Astrocyte (in vitro differentiated cells and primary cell): ENCODE data around the gene VWA8. TPM values are rescaled to one million over a fixed set of nuclear protein-coding genes. Genes with fewer than 3 reads are reported as not detected.

Source experiments
- DNase-seq: peaks from one replicate; pipeline ENCODE4 v3.0.0-alpha.2; 2010; ENCODE audit warnings: low read depth
- FAIRE-seq: peaks from 2 replicates; lab custom pipeline; 2011; peaks lifted over from hg19 to GRCh38; lab: Jason Lieb, UNC
- H2AFZ ChIP-seq: 2 replicates; pipeline ENCODE4 v1.6.0; 2012; ENCODE audit warnings: low read depth, low read length, inconsistent platforms
- H3K27ac ChIP-seq: 2 replicates; pipeline ENCODE4 v1.5.1; 2011; ENCODE audit warnings: low read depth, low read length, inconsistent platforms
- H3K27me3 ChIP-seq: 2 replicates; pipeline ENCODE4 v1.6.0; 2011; ENCODE audit warnings: low read length, inconsistent platforms; ENCODE audit not compliant: insufficient read depth
- H3K36me3 ChIP-seq: 2 replicates; pipeline ENCODE4 v1.5.1; 2011; ENCODE audit warnings: low read length, inconsistent platforms; ENCODE audit not compliant: insufficient read depth
- H3K4me1 ChIP-seq: 2 replicates; pipeline ENCODE4 v1.5.1; 2011; ENCODE audit warnings: low read length, inconsistent platforms; ENCODE audit not compliant: insufficient read depth
- H3K4me2 ChIP-seq: 2 replicates; pipeline ENCODE4 v1.6.0; 2012; ENCODE audit warnings: low read length, inconsistent platforms
- H3K4me3 ChIP-seq: 2 replicates; pipeline ENCODE4 v1.5.1; 2011; ENCODE audit warnings: low read depth, mild to moderate bottlenecking, low read length, inconsistent platforms; ENCODE audit not compliant: insufficient read depth
- H3K79me2 ChIP-seq: 2 replicates; pipeline ENCODE4 v1.6.0; 2012; ENCODE audit warnings: mild to moderate bottlenecking, low read length, inconsistent platforms; ENCODE audit not compliant: insufficient read depth
- H3K9ac ChIP-seq: 2 replicates; pipeline ENCODE4 v1.6.0; 2012; ENCODE audit warnings: mild to moderate bottlenecking, low read length, inconsistent platforms
- H3K9me3 ChIP-seq: 2 replicates; pipeline ENCODE4 v1.5.1; 2012; ENCODE audit warnings: low read depth, mild to moderate bottlenecking, low read length, inconsistent platforms; ENCODE audit not compliant: insufficient read depth
- H4K20me1 ChIP-seq: 2 replicates; pipeline ENCODE4 v1.6.0; 2012; ENCODE audit warnings: low read length, inconsistent platforms; ENCODE audit not compliant: insufficient read depth
- H3K27ac Mint-ChIP-seq: one replicate; pipeline ENCODE4 v1.8.0; 2021; ENCODE audit warnings: mild to moderate bottlenecking, mixed read lengths; ENCODE audit not compliant: unreplicated experiment
- H3K27me3 Mint-ChIP-seq: one replicate; pipeline ENCODE4 v1.8.0; 2021; ENCODE audit warnings: low read depth, mixed read lengths; ENCODE audit not compliant: unreplicated experiment
- H3K36me3 Mint-ChIP-seq: one replicate; pipeline ENCODE4 v1.8.0; 2021; ENCODE audit warnings: low read depth, mixed read lengths; ENCODE audit not compliant: unreplicated experiment
- H3K4me1 Mint-ChIP-seq: one replicate; pipeline ENCODE4 v1.8.0; 2021; ENCODE audit warnings: low read depth, mixed read lengths; ENCODE audit not compliant: unreplicated experiment
- H3K4me3 Mint-ChIP-seq: one replicate; pipeline ENCODE4 v1.8.0; 2021; ENCODE audit warnings: mild to moderate bottlenecking, moderate library complexity, mixed read lengths; ENCODE audit not compliant: unreplicated experiment
- H3K9me3 Mint-ChIP-seq: one replicate; pipeline ENCODE4 v1.8.0; 2021; ENCODE audit warnings: mild to moderate bottlenecking, mixed read lengths; ENCODE audit not compliant: unreplicated experiment
- EZH2 ChIP-seq: IDR thresholded peaks from 2 replicates; pipeline ENCODE4 v1.6.1; 2012; ENCODE audit warnings: mild to moderate bottlenecking, low read length, inconsistent platforms; ENCODE audit not compliant: insufficient read depth
- total RNA-seq: library from RNA; stranded (reverse); gene quantifications from 2 replicates; pipeline ENCODE4 v1.2.1, GENCODE V29; 2021
- TF ChIP-seq, protein P1 (sequence below): IDR thresholded peaks from 2 replicates; pipeline ENCODE4 v1.5.1; 2011; ENCODE audit warnings: low read depth, mild to moderate bottlenecking, inconsistent platforms, low read length, moderate library complexity; ENCODE audit not compliant: insufficient read depth

VWA8 gene
- total RNA-seq, 1 donor from 2014 or later, result 15.6 TPM

DNA sequence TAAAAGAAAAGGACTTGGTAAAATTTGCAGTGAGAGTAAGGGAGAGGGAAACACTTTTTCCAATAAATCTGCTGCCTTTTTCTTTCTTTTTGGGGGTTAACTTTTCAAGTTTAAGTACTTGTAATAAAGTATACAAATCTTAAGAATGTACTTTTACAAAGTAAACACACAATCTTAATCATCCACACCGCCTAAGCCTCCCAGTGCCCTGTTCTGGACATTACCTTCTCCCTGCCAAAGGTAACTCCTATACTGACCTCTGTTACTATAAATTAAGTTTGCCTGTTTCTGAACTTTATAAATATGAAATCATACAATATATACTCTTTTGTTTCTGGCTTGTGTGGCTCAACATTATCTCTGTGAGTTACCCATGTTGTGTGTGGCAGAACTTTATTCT is 365.6 kb downstream of the VWA8 start:
- TF ChIP-seq EZH2, result no peak
- TF ChIP-seq, protein P1, sequence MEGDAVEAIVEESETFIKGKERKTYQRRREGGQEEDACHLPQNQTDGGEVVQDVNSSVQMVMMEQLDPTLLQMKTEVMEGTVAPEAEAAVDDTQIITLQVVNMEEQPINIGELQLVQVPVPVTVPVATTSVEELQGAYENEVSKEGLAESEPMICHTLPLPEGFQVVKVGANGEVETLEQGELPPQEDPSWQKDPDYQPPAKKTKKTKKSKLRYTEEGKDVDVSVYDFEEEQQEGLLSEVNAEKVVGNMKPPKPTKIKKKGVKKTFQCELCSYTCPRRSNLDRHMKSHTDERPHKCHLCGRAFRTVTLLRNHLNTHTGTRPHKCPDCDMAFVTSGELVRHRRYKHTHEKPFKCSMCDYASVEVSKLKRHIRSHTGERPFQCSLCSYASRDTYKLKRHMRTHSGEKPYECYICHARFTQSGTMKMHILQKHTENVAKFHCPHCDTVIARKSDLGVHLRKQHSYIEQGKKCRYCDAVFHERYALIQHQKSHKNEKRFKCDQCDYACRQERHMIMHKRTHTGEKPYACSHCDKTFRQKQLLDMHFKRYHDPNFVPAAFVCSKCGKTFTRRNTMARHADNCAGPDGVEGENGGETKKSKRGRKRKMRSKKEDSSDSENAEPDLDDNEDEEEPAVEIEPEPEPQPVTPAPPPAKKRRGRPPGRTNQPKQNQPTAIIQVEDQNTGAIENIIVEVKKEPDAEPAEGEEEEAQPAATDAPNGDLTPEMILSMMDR, result no peak
- H3K9ac ChIP-seq, result no peak overlapping the region
- H3K9me3 ChIP-seq, result no peaks in the 10 kb centered on the region
- Mint-ChIP-seq H3K9me3 (no peaks in the 10 kb centered on the region), H3K4me3 (no peak overlapping the region), H3K36me3 (peaks cover 6% of the 10 kb centered on the region), H3K27me3 (no peaks in the 10 kb centered on the region), H3K27ac (no peak overlapping the region), H3K4me1 (peaks cover 17% of the 10 kb centered on the region)
- H3K4me1 ChIP-seq, result peaks cover 15% of the 10 kb centered on the region
- no peaks in the 10 kb centered on the region for H3K36me3 ChIP-seq
- H4K20me1 ChIP-seq, result no peaks in the 10 kb centered on the region
- no peak overlapping the region for H3K4me2 ChIP-seq
- no peak overlapping the region for H3K4me3 ChIP-seq
- no peaks in the 10 kb centered on the region for H3K27me3 ChIP-seq
- H2AFZ ChIP-seq, result no peak overlapping the region
- H3K79me2 ChIP-seq, result no peaks in the 10 kb centered on the region
- FAIRE-seq (no peak), DNase-seq (no peak)
- H3K27ac ChIP-seq, result no peak overlapping the region

DNA sequence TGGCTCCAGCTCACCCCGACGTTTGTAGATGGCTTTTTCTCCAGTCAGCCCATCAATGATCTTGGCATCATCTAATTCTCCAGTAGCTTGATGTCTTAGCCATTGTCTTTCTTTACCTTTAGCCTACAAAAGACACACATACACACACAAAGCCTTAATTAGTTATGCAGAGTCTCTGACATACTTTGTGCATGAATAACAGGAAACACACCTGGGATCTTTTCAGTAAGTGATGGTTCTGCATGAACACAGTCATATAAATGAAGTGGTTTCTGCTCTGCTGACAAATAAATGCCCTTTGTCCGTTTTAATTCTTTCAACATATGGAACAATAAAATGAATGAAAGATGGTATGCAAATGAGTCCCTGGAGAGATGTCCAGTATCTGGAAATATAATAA is 370.3 kb downstream of the VWA8 start:
- no peak overlapping the region for H2AFZ ChIP-seq
- H4K20me1 ChIP-seq, result no peaks in the 10 kb centered on the region
- H3K4me2 ChIP-seq, result no peak overlapping the region
- H3K27ac ChIP-seq, result no peak overlapping the region
- H3K36me3 Mint-ChIP-seq, result peaks cover 4% of the 10 kb centered on the region
- H3K27me3 Mint-ChIP-seq, result no peaks in the 10 kb centered on the region
- H3K9me3 ChIP-seq, result no peaks in the 10 kb centered on the region
- DNase-seq (peak; percentile 26), FAIRE-seq (no peak)
- no peaks in the 10 kb centered on the region for H3K9me3 Mint-ChIP-seq
- H3K79me2 ChIP-seq, result no peaks in the 10 kb centered on the region
- peak overlapping the region; percentile 69 for H3K27ac Mint-ChIP-seq
- no peaks in the 10 kb centered on the region for H3K36me3 ChIP-seq
- no peak overlapping the region for H3K4me3 Mint-ChIP-seq
- no peaks in the 10 kb centered on the region for H3K27me3 ChIP-seq
- H3K4me3 ChIP-seq, result no peak overlapping the region
- H3K9ac ChIP-seq, result no peak overlapping the region
- peaks cover 15% of the 10 kb centered on the region for H3K4me1 Mint-ChIP-seq
- peaks cover 18% of the 10 kb centered on the region for H3K4me1 ChIP-seq
- no peak for TF ChIP-seq EZH2
- TF ChIP-seq, protein P1, result no peak

DNA sequence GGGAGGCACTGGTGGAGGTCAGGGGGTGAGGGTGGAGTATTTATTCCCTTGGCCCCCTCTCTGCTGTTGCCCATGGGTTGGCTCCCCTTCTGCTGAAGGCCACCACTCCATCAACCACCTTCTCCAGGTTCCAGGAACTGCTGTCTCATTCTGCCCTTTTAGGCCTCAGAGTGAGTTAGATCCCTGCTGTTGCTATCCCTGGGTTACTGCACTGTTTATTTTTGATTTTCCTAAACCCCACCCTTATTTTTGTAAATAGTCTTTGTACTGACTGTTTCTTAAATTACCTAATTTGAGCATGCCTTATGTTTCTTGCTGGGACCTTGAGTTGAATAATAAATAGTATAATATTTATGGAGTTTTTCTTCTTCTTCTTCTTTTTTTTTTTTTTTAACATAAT is 370.8 kb downstream of the VWA8 start:
- H3K36me3 ChIP-seq, result no peaks in the 10 kb centered on the region
- DNase-seq (no peak), FAIRE-seq (no peak)
- H3K4me2 ChIP-seq, result no peak overlapping the region
- no peaks in the 10 kb centered on the region for H3K27me3 ChIP-seq
- H3K4me3 ChIP-seq, result no peak overlapping the region
- no peaks in the 10 kb centered on the region for H3K9me3 Mint-ChIP-seq
- no peaks in the 10 kb centered on the region for H4K20me1 ChIP-seq
- peak overlapping the region; percentile 69 for H3K27ac Mint-ChIP-seq
- no peak for TF ChIP-seq EZH2
- TF ChIP-seq, protein P1, result no peak
- no peaks in the 10 kb centered on the region for H3K9me3 ChIP-seq
- no peak overlapping the region for H3K9ac ChIP-seq
- no peak overlapping the region for H3K27ac ChIP-seq
- H3K4me1 Mint-ChIP-seq, result peaks cover 14% of the 10 kb centered on the region
- peaks cover 18% of the 10 kb centered on the region for H3K4me1 ChIP-seq
- H3K4me3 Mint-ChIP-seq, result no peak overlapping the region
- H3K36me3 Mint-ChIP-seq, result peaks cover 4% of the 10 kb centered on the region
- H2AFZ ChIP-seq, result no peak overlapping the region
- H3K79me2 ChIP-seq, result no peaks in the 10 kb centered on the region
- no peaks in the 10 kb centered on the region for H3K27me3 Mint-ChIP-seq
